K562 (cell line): ENCODE data around the gene SPAG9.

Experiments used
- CBFB ChIP-seq: sonication (generic); formaldehyde crosslinking; IDR thresholded peaks from 2 replicates; pipeline ENCODE4 v1.4.0; 2020; ENCODE audit warnings: mild to moderate bottlenecking, missing genetic modification reagents
- CC2D1A ChIP-seq: fragments of 450-650 bp; IDR thresholded peaks from 2 replicates; pipeline ENCODE4 v1.6.1; 2017; ENCODE audit warnings: mild to moderate bottlenecking
- CREB3 ChIP-seq: fragments of 450-650 bp; conservative IDR thresholded peaks from 2 replicates; pipeline ENCODE4 v1.6.1; 2016; ENCODE audit warnings: missing genetic modification characterization, low read depth, mild to moderate bottlenecking, missing compliant biosample characterization, moderate library complexity
- EHMT2 ChIP-seq: fragments of 450-650 bp; IDR thresholded peaks from 2 replicates; pipeline ENCODE4 v1.6.1; 2018; ENCODE audit warnings: antibody characterized with exemption
- HNRNPH1 ChIP-seq: fragments of 200-400 bp; formaldehyde crosslinking; optimal IDR thresholded peaks from 2 replicates; pipeline ENCODE3; 2017; ENCODE audit warnings: low read depth, mild to moderate bottlenecking, low read length, moderate library complexity
- NFRKB ChIP-seq: fragments of 450-650 bp; IDR thresholded peaks from 2 replicates; pipeline ENCODE4 v1.6.1; 2016; ENCODE audit warnings: low read depth
- RBBP5 ChIP-seq: fragments of 200-600 bp; sonication (generic); IDR thresholded peaks from 2 replicates; pipeline ENCODE4 v1.6.1; 2012; ENCODE audit warnings: borderline replicate concordance, mild to moderate bottlenecking, low read length, control low read depth, inconsistent platforms; ENCODE audit not compliant: insufficient read depth, poor library complexity, severe bottlenecking
- RNF2 ChIP-seq: sonication (generic); IDR thresholded peaks from 2 replicates; pipeline ENCODE4 v1.6.1; 2016
- SIN3A ChIP-seq, 2 experiments: fragments of 150-350 bp in 1 of 2; IDR thresholded peaks; 2 replicates each; pipeline ENCODE4 v1.6.1; 2011 to 2016; ENCODE audit warnings: borderline replicate concordance in 2 of 2, low read depth in 2 of 2, low read length in 2 of 2, mild to moderate bottlenecking in 2 of 2, moderate library complexity in 2 of 2; ENCODE audit not compliant: control insufficient read depth in 1 of 2
- SMC3 ChIP-seq: conservative IDR thresholded peaks from 2 replicates; pipeline ENCODE4 v1.6.1; 2011; ENCODE audit warnings: low read depth, low read length, improper control_type of control experiment; ENCODE audit not compliant: insufficient read depth
- TBP ChIP-seq: optimal IDR thresholded peaks from 2 replicates; pipeline ENCODE3; 2011; ENCODE audit warnings: low read depth, low read length, improper control_type of control experiment
- ZKSCAN3 ChIP-seq: fragments of 250-450 bp; sonication (Bioruptor Pico); IDR thresholded peaks from 2 replicates; pipeline ENCODE4 v1.4.0; 2020
- ZNF274 ChIP-seq: IDR thresholded peaks from 2 replicates; pipeline ENCODE4 v1.6.1; 2011; ENCODE audit warnings: low read depth, mild to moderate bottlenecking, low read length, moderate library complexity, borderline replicate concordance
- ZNF444 ChIP-seq: fragments of 250-450 bp; sonication (Bioruptor Pico); IDR thresholded peaks from 2 replicates; pipeline ENCODE4 v1.4.0; 2020; ENCODE audit warnings: mild to moderate bottlenecking, moderate library complexity

- TF ChIP-seq HNRNPH1: no peak
- TF ChIP-seq SMC3: no peak
- no peak for TF ChIP-seq ZKSCAN3 (CRISPR knock-in tag)
- no peak for TF ChIP-seq CREB3 (tag)
- TF ChIP-seq TBP: no peak
- TF ChIP-seq RBBP5: no peak
- no peak for TF ChIP-seq RNF2
- peak; percentile 68; the same call in 1 of the 2 replicates for TF ChIP-seq EHMT2
- no peak for TF ChIP-seq CC2D1A
- TF ChIP-seq CBFB (CRISPR knock-in tag): no peak
- no peak for TF ChIP-seq NFRKB
- TF ChIP-seq ZNF444: no peak
- TF ChIP-seq ZNF274: no peak
- peak; percentile 75 to 84; a peak in 3 of 4 replicates for TF ChIP-seq SIN3A (IDR thresholded peaks at IDR 0.05; ENCODE audit: borderline replicate concordance in 2 of 2, control insufficient read depth in 1 of 2, low read depth in 2 of 2, low read length in 2 of 2)
These were observed 982 bp downstream of the SPAG9 start for GRCh38 chr17:51119415-51120356.
